GM12801 (cell line): ENCODE results near the gene F2.

ENCODE experiments used
- TF ChIP-seq, protein P1 (sequence below): IDR thresholded peaks from one replicate; pipeline ENCODE4 v1.5.1; 2011; ENCODE audit warnings: control low read depth; ENCODE audit not compliant: insufficient read length; ENCODE audit errors: extremely low read depth

F2 gene

DNA sequence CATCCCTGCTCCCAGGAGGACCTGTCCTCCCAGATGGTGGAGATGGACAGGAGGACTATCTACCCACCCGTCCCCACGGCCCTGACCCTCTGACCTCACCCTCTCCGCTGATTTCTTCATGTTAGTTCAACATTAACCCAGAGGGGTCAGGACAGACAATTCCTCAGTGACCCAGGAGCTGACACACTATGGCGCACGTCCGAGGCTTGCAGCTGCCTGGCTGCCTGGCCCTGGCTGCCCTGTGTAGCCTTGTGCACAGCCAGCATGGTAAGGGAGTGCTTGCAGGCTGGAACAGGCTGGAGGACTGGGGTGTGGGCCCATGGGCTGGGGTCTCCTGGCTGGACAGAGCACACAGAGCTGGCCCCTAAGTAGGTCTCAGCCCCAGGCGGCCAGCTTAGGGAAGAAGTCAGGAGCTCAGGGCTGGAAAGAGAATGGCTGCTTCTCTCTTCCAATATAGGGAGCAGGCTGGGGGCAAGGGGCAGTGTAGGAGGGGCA lies at the start of gene F2:
Gene F2 (plus strand): TSS at position 166 of the 495 bp plus-strand sequence. CDS start 23 bp downstream, at position 189.
- TF ChIP-seq, protein P1, sequence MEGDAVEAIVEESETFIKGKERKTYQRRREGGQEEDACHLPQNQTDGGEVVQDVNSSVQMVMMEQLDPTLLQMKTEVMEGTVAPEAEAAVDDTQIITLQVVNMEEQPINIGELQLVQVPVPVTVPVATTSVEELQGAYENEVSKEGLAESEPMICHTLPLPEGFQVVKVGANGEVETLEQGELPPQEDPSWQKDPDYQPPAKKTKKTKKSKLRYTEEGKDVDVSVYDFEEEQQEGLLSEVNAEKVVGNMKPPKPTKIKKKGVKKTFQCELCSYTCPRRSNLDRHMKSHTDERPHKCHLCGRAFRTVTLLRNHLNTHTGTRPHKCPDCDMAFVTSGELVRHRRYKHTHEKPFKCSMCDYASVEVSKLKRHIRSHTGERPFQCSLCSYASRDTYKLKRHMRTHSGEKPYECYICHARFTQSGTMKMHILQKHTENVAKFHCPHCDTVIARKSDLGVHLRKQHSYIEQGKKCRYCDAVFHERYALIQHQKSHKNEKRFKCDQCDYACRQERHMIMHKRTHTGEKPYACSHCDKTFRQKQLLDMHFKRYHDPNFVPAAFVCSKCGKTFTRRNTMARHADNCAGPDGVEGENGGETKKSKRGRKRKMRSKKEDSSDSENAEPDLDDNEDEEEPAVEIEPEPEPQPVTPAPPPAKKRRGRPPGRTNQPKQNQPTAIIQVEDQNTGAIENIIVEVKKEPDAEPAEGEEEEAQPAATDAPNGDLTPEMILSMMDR, result no peak

DNA sequence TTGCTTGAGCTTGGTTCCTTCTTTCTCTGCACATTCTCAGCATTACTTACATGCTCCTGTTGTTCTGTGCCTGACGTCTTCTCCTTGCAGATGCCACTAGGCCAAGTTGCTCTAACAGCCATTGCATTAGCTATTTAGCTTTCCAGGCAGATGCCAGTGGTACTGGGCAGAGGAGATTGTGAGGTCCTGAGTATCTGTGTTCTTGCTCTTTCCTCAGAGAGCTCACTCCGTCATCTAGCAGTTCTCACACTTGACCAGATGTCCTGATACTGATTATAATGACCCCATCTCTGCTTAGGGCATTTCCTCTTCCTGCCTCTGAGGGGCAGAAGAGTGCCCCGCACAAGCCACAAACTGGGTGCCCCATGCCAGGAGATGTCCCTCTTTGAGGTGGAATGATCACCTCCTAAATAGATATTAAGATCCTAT lies 49.3 kb upstream of the F2 start:
- TF ChIP-seq, protein P1, result no peak

DNA sequence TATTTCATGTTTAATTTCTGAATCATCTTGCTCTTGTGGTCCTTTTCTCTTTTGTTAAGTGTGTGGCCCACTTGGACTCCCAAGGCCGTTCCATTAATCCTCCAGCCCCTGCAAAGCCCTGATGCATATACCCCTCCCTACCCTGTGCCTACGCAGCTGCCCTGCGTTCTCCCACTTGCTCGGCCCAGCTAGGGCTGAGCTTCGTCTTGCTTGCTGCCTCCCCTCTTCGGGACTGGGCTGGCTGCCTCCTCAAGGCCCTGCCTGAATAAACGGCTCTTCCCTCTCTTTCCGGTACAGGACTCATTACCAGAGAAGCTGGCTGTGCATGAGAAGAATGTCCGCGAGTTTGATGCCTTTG lies 47.1 kb upstream of the F2 start:
- TF ChIP-seq, protein P1, result no peak

DNA sequence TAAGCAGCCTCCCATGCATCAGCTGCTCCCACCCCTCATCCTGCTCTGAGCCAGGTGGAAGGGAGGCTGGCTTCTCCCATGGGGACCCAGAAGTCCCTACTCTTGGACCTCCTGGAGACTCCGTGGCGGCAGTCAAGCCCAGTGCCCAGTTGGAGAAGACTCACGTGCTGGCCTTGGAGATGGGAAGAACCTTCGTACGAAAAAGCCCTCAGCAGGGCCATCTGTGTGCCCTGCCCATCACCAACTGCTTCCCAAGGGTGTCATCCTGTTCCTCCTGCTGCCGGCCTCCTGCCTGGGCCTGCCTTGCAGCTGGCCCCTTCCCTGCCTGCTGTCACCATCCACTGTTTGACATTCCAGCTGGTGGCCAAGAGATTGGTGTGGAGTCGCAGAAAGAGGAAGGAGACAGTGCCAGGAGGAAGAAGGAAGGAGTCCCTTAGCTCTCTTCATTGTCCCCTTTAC lies 46.6 kb upstream of the F2 start:
- TF ChIP-seq, protein P1, result no peak

DNA sequence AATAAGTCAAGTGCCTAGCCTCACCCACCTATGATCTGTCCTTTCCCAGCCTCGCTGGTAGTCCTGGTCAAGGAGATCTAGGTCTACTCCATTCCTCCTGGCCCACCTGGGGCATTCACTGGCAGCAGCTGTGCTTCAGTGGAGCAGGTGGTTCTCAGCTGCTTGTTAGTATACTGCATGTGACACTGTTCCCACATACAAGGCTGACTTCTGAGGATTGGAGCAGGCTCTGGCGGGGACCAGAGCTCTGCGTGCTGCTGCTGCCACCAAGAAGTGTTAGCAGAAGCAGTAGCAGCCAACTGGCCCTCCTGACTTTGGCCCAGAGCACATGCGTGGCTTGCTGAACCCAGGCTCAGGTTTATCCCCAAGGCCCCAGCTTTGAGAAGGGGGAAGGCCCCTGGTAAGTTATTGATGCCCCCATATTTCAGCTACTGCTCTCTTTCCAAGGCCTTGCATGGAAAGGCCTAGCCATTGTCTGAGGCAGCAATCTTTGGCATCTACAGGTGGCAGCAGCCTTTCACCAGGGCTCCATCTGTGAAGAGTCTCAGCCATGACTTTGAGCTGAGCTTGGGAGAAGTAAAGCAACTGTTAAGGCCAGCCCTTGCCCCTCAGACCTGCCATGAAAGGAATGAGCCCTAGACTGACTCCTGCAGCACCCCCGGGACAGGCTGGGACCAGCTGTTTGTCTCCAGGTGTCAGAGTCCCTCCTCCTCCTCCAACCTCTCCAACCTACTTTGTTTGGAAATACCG lies 45.1 kb upstream of the F2 start:
- TF ChIP-seq, protein P1, result no peak

DNA sequence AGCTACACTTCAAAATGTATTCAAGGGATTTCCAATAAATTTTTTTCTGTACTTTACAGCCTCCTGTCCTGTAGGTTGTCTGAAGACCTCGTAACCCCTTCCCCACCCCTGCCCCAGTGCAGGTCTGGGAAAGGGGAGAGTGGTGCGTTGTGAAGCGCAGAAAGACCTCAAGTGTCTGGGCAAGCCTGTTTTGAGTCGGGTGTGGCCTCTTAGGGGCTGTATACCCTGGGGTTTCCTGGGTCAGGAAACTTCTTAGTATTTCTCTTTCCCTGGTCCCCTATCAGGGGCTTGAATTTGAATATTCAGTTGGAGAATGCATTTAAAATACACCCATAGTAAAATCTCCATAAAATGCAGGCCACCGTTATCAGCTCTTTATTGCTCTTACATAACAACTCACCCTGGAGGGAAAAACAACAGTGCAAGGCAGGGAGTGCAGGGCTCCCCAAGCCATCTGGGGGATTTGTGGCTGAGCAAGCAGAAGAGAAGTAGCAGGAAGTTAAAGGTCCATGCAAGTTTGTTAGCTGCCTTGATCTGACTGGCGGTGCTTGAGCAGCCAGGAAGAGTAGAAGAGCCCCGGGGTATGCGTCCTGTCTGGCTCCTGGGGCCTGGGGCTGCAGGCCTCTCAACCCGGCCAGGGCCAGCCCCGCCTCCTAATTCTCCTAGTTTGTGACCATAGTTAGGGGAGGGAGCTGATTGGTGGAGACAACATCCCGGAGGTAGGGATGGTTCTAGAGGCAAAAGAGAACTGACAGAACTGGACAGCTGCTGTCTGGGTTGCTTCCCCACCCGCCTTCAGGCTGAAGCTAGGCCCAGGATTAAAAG lies 44.3 kb upstream of the F2 start:
- TF ChIP-seq, protein P1, result no peak

DNA sequence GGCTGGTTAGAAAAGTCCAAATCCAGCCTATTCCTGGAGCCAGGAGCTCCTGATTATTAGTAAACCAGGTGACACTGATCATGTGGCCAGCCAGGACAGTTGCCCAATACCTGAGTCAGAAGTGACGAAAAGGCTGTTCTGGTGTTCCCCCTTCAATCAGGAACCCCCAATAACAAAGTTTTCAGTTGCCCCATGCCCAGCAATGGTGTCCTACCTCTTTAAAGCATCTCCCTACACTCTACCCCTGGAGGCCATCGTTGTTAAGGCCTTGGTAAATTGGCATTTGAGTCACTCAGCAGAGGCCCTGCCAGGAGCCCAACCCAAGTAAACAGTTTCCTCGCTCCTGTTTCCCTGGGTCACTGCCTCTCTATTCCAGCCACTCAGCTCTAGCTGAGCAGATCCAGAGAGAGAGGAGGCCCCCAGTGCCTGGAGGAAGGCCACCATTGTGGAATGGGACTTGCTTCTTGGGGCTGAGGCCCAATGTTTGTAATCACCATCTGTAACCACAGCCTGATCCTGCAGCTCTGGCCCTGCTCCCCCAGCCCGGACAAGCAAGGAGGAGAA lies 43.6 kb upstream of the F2 start:
- TF ChIP-seq, protein P1, result no peak
